Calu3 (cell line): ENCODE results near the gene ZNF627. TPM values are rescaled to one million over a fixed set of nuclear protein-coding genes. Genes with fewer than 3 reads are reported as not detected.
A peak's percentile ranks its signal among the peaks of the same experiment; 100 is the strongest.

Experiments used
- Bru-seq: library from RNA; stranded (reverse); fragments of 400-500 nt; gene quantifications from one replicate; lab custom pipeline; 2021; lab: Mats Ljungman, UMichigan
- BruChase-seq, 2 experiments: library from RNA; stranded (reverse); fragments of 400-500 nt; gene quantifications; one replicate each; lab custom pipeline; 2021; lab: Mats Ljungman, UMichigan
- BruUV-seq: library from RNA; stranded (reverse); fragments of 400-500 nt; replicated peaks from 2 replicates; lab custom pipeline; 2021; lab: Mats Ljungman, UMichigan
- CTCF ChIA-PET: fragments of 300-600 bp; sonication (Branson Sonifier 250); formaldehyde crosslinking; loops from one replicate; lab custom pipeline; 2022; ENCODE audit warnings: antibody characterized with exemption; lab: Charles Lee
- DNase-seq: peaks from one replicate; pipeline ENCODE4 v3.0.0; 2022
- H3K27ac Mint-ChIP-seq: one replicate; pipeline ENCODE4 v1.8.0; 2022; ENCODE audit warnings: mixed read lengths; ENCODE audit not compliant: unreplicated experiment
- H3K27me3 Mint-ChIP-seq: one replicate; pipeline ENCODE4 v1.8.0; 2022; ENCODE audit warnings: mixed read lengths; ENCODE audit not compliant: unreplicated experiment
- H3K36me3 Mint-ChIP-seq: one replicate; pipeline ENCODE4 v1.8.0; 2022; ENCODE audit warnings: mild to moderate bottlenecking, moderate library complexity, mixed read lengths; ENCODE audit not compliant: insufficient read depth, unreplicated experiment
- H3K4me1 Mint-ChIP-seq: one replicate; pipeline ENCODE4 v1.8.0; 2022; ENCODE audit warnings: mild to moderate bottlenecking, low read depth, mixed read lengths; ENCODE audit not compliant: unreplicated experiment
- H3K4me3 Mint-ChIP-seq: one replicate; pipeline ENCODE4 v1.8.0; 2022; ENCODE audit warnings: mild to moderate bottlenecking, low read depth, moderate library complexity, mixed read lengths; ENCODE audit not compliant: unreplicated experiment
- H3K9me3 Mint-ChIP-seq: one replicate; pipeline ENCODE4 v1.8.0; 2022; ENCODE audit warnings: low read depth, mixed read lengths; ENCODE audit not compliant: unreplicated experiment
- CTCF ChIP-seq: fragments of 200-600 bp; IDR thresholded peaks from one replicate; pipeline ENCODE4 v1.8.0; 2022; ENCODE audit warnings: antibody characterized with exemption; ENCODE audit not compliant: unreplicated experiment
- intact Hi-C: fragments of 100-400 bp; cut with micrococcal nuclease; formaldehyde crosslinking; loops from one replicate; pipeline ENCODE4 v1.10.0; 2022; ENCODE audit not compliant: unreplicated experiment
- long read RNA-seq: library from polyadenylated mRNA; stranded (forward); transcript quantifications from one replicate; pipeline ENCODE4 v2.0.0, GENCODE V29; 2022
- total RNA-seq: library from RNA; stranded (reverse); gene quantifications from 2 replicates; pipeline ENCODE4 v1.2.3, GENCODE V29; 2022

ZNF627 gene
- total RNA-seq: 12.0 and 13.3 TPM in 2 replicates
- Bru-seq, nascent RNA: percentile 80 among the genes with signal in this experiment
- BruChase-seq, experiment 1, labeled RNA remaining after a 6-hour chase: percentile 77 among the genes with signal in this experiment
- BruChase-seq, experiment 2, labeled RNA remaining after a 2-hour chase: percentile 75 among the genes with signal in this experiment
- long read RNA-seq, transcript ZNF627-201 (4 exons, 2,840 nt): major isoform, 14 of 19 reads
- long read RNA-seq, partial matches to known transcripts: 0 of 19 reads
- long read RNA-seq, other reads (novel, unspliced or antisense): 5 of 19 reads

DNA sequence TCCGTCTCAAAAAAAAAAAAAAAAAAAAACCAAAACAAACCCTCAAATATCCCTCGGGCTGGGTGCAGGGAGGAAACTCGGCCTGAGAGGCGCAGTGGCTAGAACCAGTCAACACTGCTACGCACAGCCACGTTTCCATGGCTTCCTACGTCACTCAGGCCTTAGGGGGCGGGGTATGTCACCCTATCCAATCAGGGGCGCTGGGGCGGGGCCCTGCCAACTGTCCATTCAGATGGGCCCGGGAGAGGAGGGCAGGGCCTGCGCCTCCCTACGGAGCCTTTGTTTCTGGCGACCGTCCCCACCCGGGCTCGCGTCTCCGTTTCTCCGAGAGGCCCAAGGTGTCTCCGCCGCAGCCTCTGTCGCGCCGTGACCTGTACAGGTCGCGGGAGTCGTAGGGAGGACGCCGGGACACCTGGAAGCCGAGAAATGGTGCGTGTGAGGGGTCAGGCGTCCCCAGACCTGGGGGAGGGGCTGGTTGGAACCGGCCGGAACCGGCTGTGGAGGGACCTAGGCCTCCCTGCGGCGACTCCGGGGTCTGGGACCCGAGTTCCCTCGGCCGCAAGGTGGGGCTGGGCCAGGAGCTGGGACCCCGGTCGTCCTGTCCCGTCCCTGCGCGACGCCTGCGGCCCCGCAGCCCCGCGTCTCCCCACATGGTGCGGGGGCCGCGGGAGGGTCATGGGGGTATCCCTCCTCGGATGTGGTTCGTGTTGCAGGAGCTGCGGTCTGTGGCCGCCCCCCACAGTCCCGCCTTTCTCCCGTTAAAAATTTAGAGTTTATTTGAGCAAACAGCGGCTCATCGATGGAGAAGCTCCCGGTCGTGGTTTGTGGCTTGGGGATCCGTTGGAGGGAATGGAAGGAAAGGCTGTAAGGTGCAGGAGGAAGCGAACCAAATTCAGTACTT is at the start of gene ZNF627:
Gene ZNF627, plus strand, starts transcription at position 282 of the 901 bp plus-strand sequence. Its CDS starts 145 bp downstream, at position 427.
- Mint-ChIP-seq H3K4me3 (peak within 1 kb of the TSS; percentile 85), H3K27ac (peak within 1 kb of the TSS; percentile 41), H3K4me1 (no peaks in the 10 kb centered on the region), H3K27me3 (no peaks in the 10 kb centered on the region), H3K9me3 (peaks cover 5% of the 10 kb centered on the region), H3K36me3 (peaks cover 43% of the 10 kb centered on the region)
- peak; percentile 96 for DNase-seq
- BruUV-seq: no TSS peak
- intact Hi-C loops: no loop called here
- no peak for TF ChIP-seq CTCF
- CTCF ChIA-PET: interaction anchor here (0.6 kb wide), 1 partner anchor 303 kb away, joined by 3 read pairs; no protein-coding TSS in a partner anchor

- H3K27me3 Mint-ChIP-seq: peaks cover 32% of the 10 kb centered on the region
- no peak for DNase-seq
- BruUV-seq: no TSS peak
- no peak overlapping the region for H3K4me3 Mint-ChIP-seq
- no peaks in the 10 kb centered on the region for H3K9me3 Mint-ChIP-seq
- no peaks in the 10 kb centered on the region for H3K4me1 Mint-ChIP-seq
- no peak for TF ChIP-seq CTCF
- intact Hi-C loops: no loop called here
- H3K36me3 Mint-ChIP-seq: no peaks in the 10 kb centered on the region
- CTCF ChIA-PET: no interaction called here
- no peak overlapping the region for H3K27ac Mint-ChIP-seq
Measured at GRCh38 chr19:11547929-11548700, 49.2 kb upstream of the ZNF627 start.

DNA sequence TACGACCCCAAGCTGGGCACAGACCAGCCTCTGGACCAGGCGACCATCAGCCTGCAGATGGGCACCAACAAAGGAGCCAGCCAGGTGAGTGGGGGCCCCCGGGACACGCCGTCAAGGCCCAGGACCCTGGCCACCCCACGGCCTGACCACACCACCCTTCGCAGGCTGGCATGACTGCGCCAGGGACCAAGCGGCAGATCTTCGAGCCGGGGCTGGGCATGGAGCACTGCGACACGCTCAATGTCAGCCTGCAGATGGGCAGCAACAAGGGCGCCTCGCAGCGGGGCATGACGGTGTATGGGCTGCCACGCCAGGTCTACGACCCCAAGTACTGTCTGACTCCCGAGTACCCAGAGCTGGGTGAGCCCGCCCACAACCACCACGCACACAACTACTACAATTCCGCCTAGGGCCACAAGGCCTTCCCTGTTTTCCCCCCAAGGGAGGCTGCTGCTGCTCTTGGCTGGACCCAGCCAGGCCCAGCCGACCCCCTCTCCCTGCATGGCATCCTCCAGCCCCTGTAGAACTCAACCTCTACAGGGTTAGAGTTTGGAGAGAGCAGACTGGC is 47.8 kb upstream of the ZNF627 start:
- Mint-ChIP-seq H3K9me3 (no peaks in the 10 kb centered on the region), H3K36me3 (peaks cover 9% of the 10 kb centered on the region), H3K4me1 (no peaks in the 10 kb centered on the region), H3K27me3 (peaks cover 20% of the 10 kb centered on the region), H3K27ac (no peak overlapping the region), H3K4me3 (no peak overlapping the region)
- CTCF ChIA-PET: no interaction called here
- DNase-seq: no peak
- BruUV-seq: no TSS peak
- intact Hi-C loops: no loop called here
- no peak for TF ChIP-seq CTCF

DNA sequence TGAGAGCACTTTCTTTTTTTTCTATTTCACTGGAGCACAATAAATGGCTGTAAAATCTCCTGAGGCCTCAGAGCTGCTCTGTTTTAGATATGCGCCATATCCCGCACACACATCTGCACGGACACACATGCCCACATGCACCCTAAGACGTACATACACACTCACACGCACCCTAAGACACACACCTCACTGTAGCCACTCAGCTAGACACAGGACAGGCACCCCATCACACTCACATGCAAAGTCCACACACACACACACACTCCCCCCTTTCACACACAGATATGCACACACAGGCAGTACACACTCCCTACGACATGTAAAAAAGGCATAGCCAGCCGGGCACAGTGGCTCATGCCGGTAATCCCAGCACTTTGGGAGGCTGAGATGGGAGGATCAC is 47.0 kb upstream of the ZNF627 start:
- BruUV-seq: no TSS peak
- intact Hi-C loops: no loop called here
- no peak for TF ChIP-seq CTCF
- DNase-seq: no peak
- Mint-ChIP-seq H3K27ac (no peak overlapping the region), H3K4me1 (no peaks in the 10 kb centered on the region), H3K4me3 (no peak overlapping the region), H3K36me3 (peaks cover 10% of the 10 kb centered on the region), H3K27me3 (peaks cover 12% of the 10 kb centered on the region), H3K9me3 (no peaks in the 10 kb centered on the region)
- CTCF ChIA-PET: interaction anchor here (0.6 kb wide), 1 partner anchor 461 kb away, joined by 4 read pairs; no protein-coding TSS in a partner anchor
